Fibroblast of the conjunctiva (primary cell): ENCODE results near the gene WDR75.
A peak's percentile ranks its signal among the peaks of the same experiment; 100 is the strongest.
"Not testable (repeated sequence)": the region's sequence is repeated elsewhere in the genome, so short reads cannot be mapped to it uniquely, and the experiment has no call there.

ENCODE experiments used
- DNase-seq: peaks from one replicate; pipeline ENCODE4 v3.0.0-alpha.2; 2010; ENCODE audit warnings: low read depth

WDR75 gene

GRCh38 chr2:189441709-189442074, 418 bp downstream of the WDR75 start:
- no peak for DNase-seq

GRCh38 chr2:189442468-189442867, 1.2 kb downstream of the WDR75 start:
- DNase-seq, result no peak

- DNase-seq, result no peak
Measured at GRCh38 chr2:189444322-189444721, 3.0 kb downstream of the WDR75 start.

GRCh38 chr2:189446780-189447179, 5.5 kb downstream of the WDR75 start:
- DNase-seq, result no peak

GRCh38 chr2:189454009-189454408, 12.7 kb downstream of the WDR75 start:
- DNase-seq, result no peak

DNA sequence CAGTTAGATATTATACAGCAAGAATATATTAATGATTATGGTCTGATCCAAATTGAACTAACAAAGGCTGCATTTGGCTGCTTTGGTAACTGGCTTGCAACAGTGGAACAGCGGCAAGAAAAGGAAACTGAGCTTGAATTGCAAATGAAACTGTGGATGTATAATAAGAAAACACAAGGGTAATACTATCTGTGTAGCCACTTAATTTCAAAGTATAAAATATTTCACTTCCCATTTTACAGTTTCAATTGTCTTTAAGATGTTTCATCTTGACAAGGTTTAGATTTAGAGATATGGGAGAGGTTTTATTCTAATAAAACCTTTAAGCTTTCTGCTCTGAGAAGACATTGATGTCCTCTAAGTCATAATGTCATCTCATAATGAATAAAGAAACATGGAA, 23.8 kb downstream of the WDR75 start:
- DNase-seq, result no peak

DNA sequence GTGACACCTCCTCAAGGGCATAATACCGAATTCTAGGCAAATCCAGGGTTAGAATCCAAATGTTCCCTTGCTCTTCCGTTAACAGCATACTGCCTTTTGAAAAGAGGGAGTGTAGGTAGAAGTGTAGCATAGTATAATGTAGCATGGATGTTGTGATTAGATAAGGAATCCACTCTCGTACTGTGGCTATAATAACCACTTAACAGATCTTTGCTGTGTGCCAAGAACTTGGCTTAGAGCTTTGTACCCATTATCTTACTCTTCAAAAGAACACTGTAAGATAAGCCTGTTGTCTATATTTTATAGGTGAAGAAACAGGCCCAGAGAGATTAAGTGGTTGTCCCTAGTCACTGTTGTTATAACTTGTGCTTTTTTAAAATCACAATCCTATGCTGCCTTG, 24.2 kb downstream of the WDR75 start:
- DNase-seq, result no peak

DNA sequence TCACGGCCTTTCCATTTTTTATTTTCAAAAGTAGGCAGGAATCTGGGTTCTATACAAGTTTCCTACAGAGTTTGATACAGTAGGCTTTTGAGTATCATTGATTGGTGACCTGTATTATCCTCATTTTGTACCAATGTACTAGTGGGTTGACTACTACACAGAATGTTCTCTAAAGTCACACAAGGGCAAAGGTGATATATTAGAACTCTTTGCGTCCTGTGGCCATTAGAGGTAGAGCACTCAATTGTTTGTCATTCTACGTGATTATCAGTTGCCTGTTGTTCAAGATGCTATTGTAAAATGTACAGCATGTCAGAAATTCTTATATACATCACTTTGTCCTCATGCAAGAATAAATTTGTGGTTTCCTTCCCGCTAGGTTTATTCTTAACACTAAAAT, 24.8 kb downstream of the WDR75 start:
- no peak for DNase-seq

GRCh38 chr2:189466656-189467055, 25.4 kb downstream of the WDR75 start:
- DNase-seq, result peak; percentile 23

DNA sequence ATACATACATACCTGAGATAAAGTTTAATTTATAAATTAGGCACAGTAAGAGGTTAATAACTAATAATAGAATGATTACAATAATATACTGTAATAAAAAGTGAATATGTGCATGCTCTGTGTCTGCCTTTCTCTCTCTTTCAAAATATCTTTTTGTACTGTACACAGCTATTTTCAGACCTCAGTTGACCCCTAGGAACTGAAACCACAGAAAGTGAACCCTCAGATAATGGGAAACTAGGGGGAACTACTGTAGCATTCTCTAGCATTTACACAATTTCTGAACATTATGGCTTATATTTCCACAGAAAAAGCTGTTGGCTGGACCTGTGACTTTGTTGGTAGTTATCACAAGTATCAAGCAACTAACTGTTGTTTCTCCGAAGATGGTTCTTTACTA, 25.9 kb downstream of the WDR75 start:
- no peak for DNase-seq

DNA sequence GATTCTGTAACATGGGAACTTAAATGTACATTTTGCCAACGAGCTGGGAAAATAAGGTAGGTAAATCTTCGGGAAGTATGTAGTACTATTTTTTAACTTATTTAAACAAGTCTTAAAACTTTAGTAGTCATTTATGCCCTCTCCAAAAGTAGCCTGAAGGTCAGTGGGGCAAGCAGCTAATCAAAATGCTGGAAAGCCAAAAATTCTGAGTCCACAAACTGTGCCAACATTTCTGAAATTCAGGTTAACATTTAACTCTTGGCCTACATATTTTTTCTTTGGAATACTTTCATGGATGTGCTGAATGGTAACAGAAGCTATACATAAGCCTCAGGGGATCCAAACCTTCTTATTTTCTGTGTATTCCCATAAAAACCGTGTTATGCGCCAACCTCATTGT, 26.3 kb downstream of the WDR75 start:
- no peak for DNase-seq

DNA sequence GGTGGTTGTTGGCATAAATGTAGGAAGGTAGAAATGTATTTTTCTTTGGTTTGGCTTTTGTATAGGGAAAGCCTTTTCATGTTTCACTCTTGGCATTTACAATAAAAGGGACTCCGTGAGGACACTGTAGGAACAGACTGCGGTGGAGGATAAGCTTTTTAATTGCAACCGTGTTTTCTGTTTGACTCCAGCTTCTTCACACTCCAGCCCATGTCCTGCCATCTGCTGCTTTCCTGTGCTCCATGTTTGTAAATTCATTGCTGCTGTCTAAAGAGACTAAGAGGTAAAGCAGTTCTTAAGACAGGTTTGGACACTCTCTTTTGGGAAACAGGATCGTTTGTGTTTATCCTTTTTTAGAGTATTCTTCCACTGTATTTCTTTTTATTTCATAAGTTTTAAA, 33.3 kb downstream of the WDR75 start:
- no peak for DNase-seq

GRCh38 chr2:189477756-189478155, 36.5 kb downstream of the WDR75 start:
- DNase-seq, result no peak

DNA sequence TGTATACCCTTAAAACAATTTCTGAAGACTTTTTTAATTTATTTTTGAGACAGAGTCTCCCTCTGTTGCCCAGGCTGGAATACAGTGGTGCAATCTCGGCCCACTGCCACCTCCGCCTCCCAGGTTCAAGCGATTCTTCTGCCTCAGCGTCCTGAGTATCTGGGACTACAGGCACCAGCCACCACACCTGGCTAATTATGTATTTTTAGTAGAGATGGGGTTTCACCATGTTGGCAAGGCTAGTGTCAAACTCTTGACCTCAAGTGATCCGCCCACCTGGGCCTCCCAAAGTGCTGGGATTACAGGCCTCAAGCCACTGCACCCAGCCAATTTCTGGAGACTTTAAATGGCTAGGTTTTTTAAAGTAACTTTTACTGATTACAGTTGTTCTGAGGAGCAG, 37.0 kb downstream of the WDR75 start:
- not testable (repeated sequence) for DNase-seq

- DNase-seq, result no peak
Measured at GRCh38 chr2:189481071-189481470, 39.8 kb downstream of the WDR75 start.

GRCh38 chr2:189483571-189483970, 42.3 kb downstream of the WDR75 start:
- no peak for DNase-seq

DNA sequence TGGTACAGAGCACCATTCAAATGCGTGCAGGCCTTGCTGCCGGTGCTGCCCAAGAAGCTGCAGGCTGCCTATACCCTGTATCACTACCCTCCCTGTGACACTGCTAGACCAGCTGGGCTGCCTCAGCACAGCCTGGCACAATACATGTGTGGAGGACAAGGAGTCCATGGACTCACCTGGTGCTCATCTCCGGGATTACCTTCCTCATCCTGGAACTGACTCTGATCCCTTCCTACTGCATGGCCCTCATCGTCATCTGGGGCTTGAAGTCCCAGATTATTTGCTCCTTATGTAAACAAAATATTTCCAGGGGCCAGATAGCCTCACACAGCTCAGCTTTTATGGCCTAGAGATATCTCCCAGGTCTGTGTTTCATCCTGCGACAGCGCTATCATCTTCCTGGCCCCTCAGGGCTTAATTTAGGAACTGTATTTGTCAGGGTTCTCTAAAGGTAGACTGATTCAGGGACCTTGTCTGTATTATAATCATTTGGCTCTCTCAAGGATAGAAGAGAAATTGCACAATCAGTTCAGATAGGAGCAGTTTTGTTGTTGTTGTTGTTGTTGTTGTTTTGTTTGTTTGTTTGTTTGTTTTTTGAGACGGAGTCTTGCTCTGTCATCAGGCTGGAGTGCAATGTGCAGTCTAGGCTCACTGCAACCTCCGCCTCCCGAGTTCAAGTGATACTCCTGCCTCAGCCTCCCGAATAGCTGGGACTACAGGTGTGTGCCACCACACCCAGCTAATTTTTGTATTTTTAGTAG, 42.9 kb downstream of the WDR75 start:
- DNase-seq, result no peak

- no peak for DNase-seq
Measured at GRCh38 chr2:189485146-189485545, 43.9 kb downstream of the WDR75 start.

DNA sequence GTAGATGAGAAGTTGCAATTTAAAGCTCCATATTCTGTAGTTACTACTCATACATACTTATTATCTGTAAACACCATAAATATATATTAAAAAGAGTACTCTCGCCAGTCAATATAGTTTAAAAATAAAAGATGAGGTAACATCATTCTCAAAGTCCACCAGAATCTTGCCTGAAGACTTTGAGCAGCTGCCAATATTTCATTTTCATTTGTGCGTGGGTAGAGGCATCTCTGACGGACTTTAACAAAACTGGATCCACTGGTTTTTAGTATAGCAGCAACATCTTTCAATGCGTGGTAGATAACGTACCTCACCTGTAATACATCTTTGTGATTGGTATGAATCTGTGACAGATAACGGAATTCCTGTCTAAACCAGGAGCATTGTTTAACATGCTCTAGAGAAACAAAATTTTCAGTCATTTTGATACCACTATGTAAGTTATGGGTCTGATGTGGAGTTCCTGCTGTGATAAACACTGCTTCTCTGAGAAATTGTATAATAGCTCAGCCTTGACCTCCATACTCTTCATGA, 45.0 kb downstream of the WDR75 start:
- DNase-seq, result no peak

- no peak for DNase-seq
Measured at GRCh38 chr2:189487283-189488007, 46.2 kb downstream of the WDR75 start.

DNA sequence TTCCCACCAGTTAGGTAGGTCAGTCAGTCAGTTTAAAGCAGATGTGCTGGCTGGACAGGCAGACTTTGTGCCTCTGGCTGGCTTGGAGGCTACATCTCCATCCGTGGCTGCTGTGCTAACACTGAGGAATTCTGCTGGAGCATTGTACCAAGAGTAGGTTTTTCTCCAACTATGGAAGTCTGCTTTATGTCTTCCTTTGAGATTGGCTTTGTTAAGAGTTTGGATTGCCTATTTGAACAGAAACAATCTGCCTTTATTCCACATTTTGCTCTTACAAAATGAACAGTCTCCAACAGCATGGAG, 46.7 kb downstream of the WDR75 start:
- DNase-seq, result no peak

DNA sequence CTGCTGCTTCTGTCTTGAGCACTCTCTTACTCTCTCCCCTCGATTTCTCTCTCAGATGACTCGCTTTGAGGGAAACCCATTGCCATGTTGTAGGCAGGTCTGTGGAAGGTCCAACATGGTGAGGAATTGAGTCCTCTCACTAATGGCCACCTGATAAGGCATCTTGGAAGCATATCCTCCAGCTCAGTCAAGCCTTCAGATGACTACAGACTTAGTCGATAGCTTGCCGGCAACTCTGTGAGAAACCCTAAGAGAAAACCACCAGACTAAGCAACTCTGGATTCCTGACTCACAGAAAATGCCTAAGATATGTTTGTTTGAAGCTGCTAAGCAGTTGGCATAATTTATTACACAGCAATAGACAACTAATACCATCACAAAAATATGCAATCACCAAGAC, 51.2 kb downstream of the WDR75 start:
- DNase-seq, result no peak

DNA sequence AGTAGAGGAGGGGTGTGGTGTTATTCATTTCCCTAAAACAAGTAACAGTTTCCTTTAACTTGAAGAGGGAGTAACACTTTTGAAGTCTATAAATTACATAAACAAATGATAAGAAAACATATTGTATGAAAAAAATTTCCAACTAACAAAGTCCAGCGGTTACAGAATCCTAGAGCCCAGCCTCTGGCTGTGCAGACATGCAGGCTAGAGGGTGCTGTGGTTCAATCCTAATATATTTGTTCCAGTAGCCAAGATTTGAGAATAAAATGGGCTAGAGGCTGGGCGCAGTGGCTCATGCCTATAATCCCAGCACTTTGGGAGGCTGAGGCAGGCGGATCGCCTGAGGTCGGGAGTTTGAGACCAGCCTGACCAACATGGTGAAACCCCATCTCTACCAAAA, 56.9 kb downstream of the WDR75 start:
- DNase-seq, result no peak

DNA sequence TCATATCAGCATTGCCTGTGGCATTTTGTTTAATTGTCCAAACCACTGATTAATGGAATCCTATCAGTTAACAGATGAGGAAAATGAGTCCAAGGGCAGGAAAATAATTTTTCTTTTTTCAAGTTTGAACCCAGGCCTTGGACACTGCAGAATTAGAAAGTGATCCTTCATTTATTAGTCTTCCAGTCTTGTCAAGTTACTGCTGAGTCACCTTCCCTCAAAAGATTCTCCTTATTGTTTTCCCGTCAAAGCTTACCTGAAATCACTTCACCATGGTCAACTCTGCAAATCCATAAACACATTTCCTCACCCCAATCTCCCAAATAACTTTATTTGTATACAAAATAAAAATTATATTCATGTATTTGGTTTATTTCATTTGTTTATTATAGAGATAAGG, 57.9 kb downstream of the WDR75 start:
- no peak for DNase-seq
